ENCODE results near the gene PARP1. TPM values are rescaled to one million over a fixed set of nuclear protein-coding genes. Genes with fewer than 3 reads are reported as not detected.

The PARP1 gene
- total RNA-seq, 1 experiment from 2014 or later, result 127 TPM

GRCh38 chr1:226407199-226407496 lies 745 bp downstream of the PARP1 start:
- DNase-seq (ENCODE audit: low read depth, low spot score) (no peak), ATAC-seq (no peak)
- Histone ChIP-seq H3K36me3 (ENCODE audit: control insufficient read depth, insufficient read depth, low read length) (no peaks in the 10 kb centered on the region), H3K4me3 (ENCODE audit: low read depth in 2 of 2, low read length in 2 of 2) (peak overlapping the region; percentile 76 to 94), H3K4me1 (ENCODE audit: control insufficient read depth, insufficient read depth, low read length) (peaks cover 25% of the 10 kb centered on the region), H3K27me3 (ENCODE audit: control insufficient read depth, insufficient read depth, low read length) (no peaks in the 10 kb centered on the region), H3K9me3 (ENCODE audit: control insufficient read depth, insufficient read depth, low read depth, low read length) (no peaks in the 10 kb centered on the region), H3K27ac (ENCODE audit: low read length) (peak overlapping the region; percentile 84)
- BruUV-seq (replicated peaks), result no TSS peak
- in situ Hi-C loops (cut with HindIII; ENCODE audit: low pct_unique_long_range_greater_than_20kb, low sequenced_read_pairs), result no loop called here
- POLR2A ChIA-PET, result no interaction called here
- intact Hi-C loops (cut with micrococcal nuclease; ENCODE audit: unreplicated experiment), result no loop called here
- TF ChIP-seq POLR2AphosphoS5 (IDR thresholded peaks at IDR 0.05; ENCODE audit: low read depth, low read length) (no peak), TCF7L2 (IDR thresholded peaks at IDR 0.05; ENCODE audit: low read depth, low read length) (no peak), REST (IDR thresholded peaks at IDR 0.05; ENCODE audit: insufficient read depth in 1 of 2, low read depth in 2 of 2, low read length in 1 of 2) (no peak), CTCF (IDR thresholded peaks at IDR 0.05) (no peak), SIN3A (IDR thresholded peaks at IDR 0.05; ENCODE audit: borderline replicate concordance, insufficient read depth, low read depth, low read length) (no peak)
- CTCF ChIA-PET, result interaction anchor here (0.6 kb wide), 1 partner anchor 113 kb away, joined by 4 read pairs; no protein-coding TSS in a partner anchor

GRCh38 chr1:226406401-226406881 lies 1.5 kb downstream of the PARP1 start:
- no peaks in the 10 kb centered on the region for H3K9me3 ChIP-seq (ENCODE audit: control insufficient read depth, insufficient read depth, low read depth, low read length)
- TF ChIP-seq REST (IDR thresholded peaks at IDR 0.05; ENCODE audit: insufficient read depth in 1 of 2, low read depth in 2 of 2, low read length in 1 of 2), result no peak
- no peak for TF ChIP-seq SIN3A (IDR thresholded peaks at IDR 0.05; ENCODE audit: borderline replicate concordance, insufficient read depth, low read depth, low read length)
- TF ChIP-seq TCF7L2 (IDR thresholded peaks at IDR 0.05; ENCODE audit: low read depth, low read length), result no peak
- TF ChIP-seq CTCF (IDR thresholded peaks at IDR 0.05), result no peak
- in situ Hi-C loops (cut with HindIII; ENCODE audit: low pct_unique_long_range_greater_than_20kb, low sequenced_read_pairs), result no loop called here
- peak overlapping the region; percentile 84 for H3K27ac ChIP-seq (ENCODE audit: low read length)
- ATAC-seq, result no peak
- peaks cover 25% of the 10 kb centered on the region for H3K4me1 ChIP-seq (ENCODE audit: control insufficient read depth, insufficient read depth, low read length)
- intact Hi-C loops (cut with micrococcal nuclease; ENCODE audit: unreplicated experiment), result no loop called here
- DNase-seq (ENCODE audit: low read depth, low spot score), result no peak
- BruUV-seq (replicated peaks), result no TSS peak
- H3K27me3 ChIP-seq (ENCODE audit: control insufficient read depth, insufficient read depth, low read length), result no peaks in the 10 kb centered on the region
- H3K36me3 ChIP-seq (ENCODE audit: control insufficient read depth, insufficient read depth, low read length), result no peaks in the 10 kb centered on the region
- CTCF ChIA-PET, result no interaction called here
- POLR2A ChIA-PET, result no interaction called here
- H3K4me3 ChIP-seq (ENCODE audit: low read depth in 2 of 2, low read length in 2 of 2), result peak overlapping the region; percentile 76 to 94
